K562 (cell line): ENCODE measurements around the gene GJD2. TPM values are rescaled to one million over a fixed set of nuclear protein-coding genes. Genes with fewer than 3 reads are reported as not detected.

ENCODE experiments used
- ATAC-seq: fragments of 200-7000 bp; cut with Tn5 transposase; 3 replicates; pipeline ENCODE4 v1.9.1; 2020; ENCODE audit warnings: moderate library complexity
- Bru-seq: library from RNA; stranded (reverse); fragments of 400-500 nt; gene quantifications from one replicate; lab custom pipeline; 2021; lab: Mats Ljungman, UMichigan
- BruChase-seq, 2 experiments: library from RNA; stranded (reverse); fragments of 400-500 nt; gene quantifications; one replicate each; lab custom pipeline; 2021; lab: Mats Ljungman, UMichigan
- BruUV-seq: library from RNA; stranded (reverse); fragments of 400-500 nt; replicated peaks from 2 replicates; lab custom pipeline; 2021; lab: Mats Ljungman, UMichigan
- CTCF ChIA-PET: fragments of 300-600 bp; formaldehyde crosslinking; extraction: SDS; loops from one replicate; lab custom pipeline; 2021; ENCODE audit warnings: low intra/inter-chr PET ratio; lab: Yijun Ruan, JAX
- POLR2A ChIA-PET: fragments of 300-600, 350-650 bp; sonication (Branson Sonifier 250); formaldehyde crosslinking; extraction: SDS; loops from one replicate; lab custom pipeline; 2021; ENCODE audit warnings: antibody characterized with exemption, inconsistent platforms; lab: Yijun Ruan, JAX
- DNase-seq, 4 experiments: peaks; one replicate each; pipeline versions ENCODE4 v3.0.0 to v3.0.0-alpha.2; 2011 to 2018; ENCODE audit warnings: low spot score in 3 of 4, mixed read lengths in 3 of 4; ENCODE audit errors: extremely low read depth in 1 of 4
- FAIRE-seq: peaks from 2 replicates; lab custom pipeline; 2011; peaks lifted over from hg19 to GRCh38; lab: Jason Lieb, UNC
- H2AFZ ChIP-seq: 2 replicates; pipeline ENCODE4 v1.6.0; 2011; ENCODE audit warnings: low read depth, low read length, control low read depth, inconsistent platforms
- H3K27ac ChIP-seq: fragments of 200-600 bp; 3 replicates; pipeline ENCODE4 v1.8.0; 2011; ENCODE audit warnings: low read depth, mild to moderate bottlenecking, control low read depth, inconsistent platforms, low read length, moderate library complexity, mixed read lengths; ENCODE audit errors: extremely low read depth
- H3K27me3 ChIP-seq, 2 experiments: fragments of 300-600 bp in 1 of 2; 2 replicates in 1 of 2; 3 replicates in 1 of 2; pipeline versions ENCODE4 v1.6.0 to v1.8.0; 2011; ENCODE audit warnings: inconsistent platforms in 2 of 2, low read length in 2 of 2, mild to moderate bottlenecking in 1 of 2, mixed read lengths in 1 of 2, moderate library complexity in 1 of 2; ENCODE audit not compliant: control insufficient read depth in 2 of 2, insufficient read depth in 2 of 2
- H3K36me3 ChIP-seq: fragments of 300-600 bp; 3 replicates; pipeline ENCODE4 v1.8.0; 2011; ENCODE audit warnings: mild to moderate bottlenecking, low read length, inconsistent platforms; ENCODE audit not compliant: control insufficient read depth, insufficient read depth
- H3K4me1 ChIP-seq, 2 experiments: fragments of 200-600 bp in 1 of 2; replicated peaks in 1 of 2; 2 replicates in 1 of 2; 3 replicates in 1 of 2; pipeline versions ENCODE4 v1.5.1 to v1.8.0; 2011; ENCODE audit warnings: inconsistent platforms in 2 of 2, low read length in 2 of 2, mild to moderate bottlenecking in 1 of 2, mixed read lengths in 1 of 2, moderate library complexity in 1 of 2; ENCODE audit not compliant: control insufficient read depth in 2 of 2, insufficient read depth in 2 of 2
- H3K4me2 ChIP-seq: 2 replicates; pipeline ENCODE4 v1.6.1; 2011; ENCODE audit warnings: low read length, control low read depth, inconsistent platforms, mixed read lengths; ENCODE audit not compliant: insufficient read depth
- H3K4me3 ChIP-seq: fragments of 200-600 bp; sonication (generic), shearing (Covaris generic); 2 replicates; pipeline ENCODE4 v1.5.1; 2016; ENCODE audit warnings: control low read depth, inconsistent platforms
- H3K79me2 ChIP-seq: fragments of 200-600 bp; 3 replicates; pipeline ENCODE4 v1.8.0; 2011; ENCODE audit warnings: low read length, inconsistent platforms; ENCODE audit not compliant: control insufficient read depth, insufficient read depth
- H3K9ac ChIP-seq, 2 experiments: 2 replicates each; pipeline versions ENCODE4 v1.6.0 to v1.6.1; 2011; ENCODE audit warnings: low read depth in 2 of 2, low read length in 2 of 2, control low read depth in 1 of 2, inconsistent platforms in 1 of 2, mild to moderate bottlenecking in 1 of 2, mixed read lengths in 1 of 2; ENCODE audit not compliant: insufficient read depth in 1 of 2
- H3K9me1 ChIP-seq: one replicate; pipeline ENCODE4 v1.6.0; 2011; ENCODE audit warnings: inconsistent platforms, mild to moderate bottlenecking, low read length, moderate library complexity; ENCODE audit not compliant: control insufficient read depth, insufficient read depth
- H3K9me3 ChIP-seq: replicated peaks from 2 replicates; pipeline ENCODE4 v1.5.1; 2011; ENCODE audit warnings: low read depth, low read length, inconsistent platforms; ENCODE audit not compliant: control insufficient read depth, insufficient read depth
- H4K20me1 ChIP-seq: replicated peaks from 2 replicates; pipeline ENCODE4 v1.6.1; 2011; ENCODE audit warnings: low read length, inconsistent platforms, mixed read lengths; ENCODE audit not compliant: control insufficient read depth, insufficient read depth
- CREB3L1 ChIP-seq: fragments of 450-650 bp; IDR thresholded peaks from 2 replicates; pipeline ENCODE4 v1.6.1; 2014; ENCODE audit warnings: low read depth, mild to moderate bottlenecking, moderate library complexity, borderline replicate concordance
- KLF1 ChIP-seq: fragments of 450-650 bp; IDR thresholded peaks from 2 replicates; pipeline ENCODE4 v1.6.1; 2016; ENCODE audit warnings: missing genetic modification characterization, missing compliant biosample characterization
- MYBL2 ChIP-seq, 2 experiments: fragments of 450-650 bp in 1 of 2; sonication (generic) in 1 of 2; formaldehyde crosslinking in 1 of 2; IDR thresholded peaks; 2 replicates each; pipeline versions ENCODE4 v1.6.1 to v1.8.1; 2017 to 2022; ENCODE audit warnings: borderline replicate concordance in 1 of 2, inconsistent platforms in 1 of 2, low read depth in 1 of 2, mild to moderate bottlenecking in 1 of 2, missing genetic modification reagents in 1 of 2, moderate library complexity in 1 of 2
- MYNN ChIP-seq, 2 experiments: sonication (generic); formaldehyde crosslinking in 1 of 2; IDR thresholded peaks; 2 replicates each; pipeline versions ENCODE4 v1.5.0 to v1.6.1; 2016 to 2020; ENCODE audit warnings: antibody characterized with exemption in 1 of 2, missing genetic modification reagents in 1 of 2
- TSHZ1 ChIP-seq: fragments of 250-450 bp; sonication (Bioruptor Pico); IDR thresholded peaks from 2 replicates; pipeline ENCODE4 v1.4.0; 2020; ENCODE audit warnings: mild to moderate bottlenecking, moderate library complexity
- ZFP91 ChIP-seq: sonication (generic); formaldehyde crosslinking; IDR thresholded peaks from 2 replicates; pipeline ENCODE4 v1.8.0; 2022; ENCODE audit warnings: mild to moderate bottlenecking, missing genetic modification reagents
- ZNF12 ChIP-seq: sonication (generic); formaldehyde crosslinking; IDR thresholded peaks from 2 replicates; pipeline ENCODE4 v1.4.0; 2020; ENCODE audit warnings: mild to moderate bottlenecking, missing genetic modification reagents
- ZNF41 ChIP-seq: fragments of 250-450 bp; sonication (Bioruptor Pico); conservative IDR thresholded peaks from 2 replicates; pipeline ENCODE4 v1.4.0; 2020; ENCODE audit warnings: mild to moderate bottlenecking
- whole genome bisulfite sequencing: fragments of 100-300 bp; shearing (Covaris generic); methylation state at CpG from one replicate; pipeline ENCODE4 v1.1.6; 2016; ENCODE audit warnings: low coverage, mixed read lengths; ENCODE audit not compliant: insufficient coverage; ENCODE audit errors: missing lambda C conversion rate; 5-methylcytosine and 5-hydroxymethylcytosine counted together
- in situ Hi-C: fragments of 300-500 bp; cut with MboI; formaldehyde crosslinking; loops from 4 replicates; pipeline ENCODE4 v1.15.0; 2018; ENCODE audit warnings: inconsistent platforms, mixed read lengths
- intact Hi-C: fragments of 100-400 bp; cut with micrococcal nuclease; formaldehyde crosslinking; loops from 2 replicates; pipeline ENCODE4 v1.14.2; 2022
- long read RNA-seq, 3 experiments: library from polyadenylated mRNA in 2 of 3; library from RNA in 1 of 3; unstranded in 2 of 3; stranded (forward) in 1 of 3; transcript quantifications; one replicate each; pipeline ENCODE4 v2.0.0, GENCODE V29; 2019 to 2022
- polyA minus RNA-seq, 3 experiments: library from RNA; depleted of rRNA, polyadenylated mRNA; stranded (reverse); fragments of >200 nt; gene quantifications; 2 replicates each; pipeline ENCODE4 v1.2.3, GENCODE V29; 2011
- polyA plus RNA-seq, 8 experiments: library from polyadenylated mRNA; depleted of rRNA in 4 of 8; stranded (reverse) in 5 of 8; unstranded in 3 of 8; fragments of >200 nt; fragmentation: Nextera tagmentation in 2 of 8; fragmentation: Illumina TruSeq in 1 of 8; extraction: Ambion mirVana in 2 of 8; extraction: Trizol in 1 of 8; gene quantifications; 2 replicates each; pipeline versions ENCODE4 v1.2.1 to v1.2.3, GENCODE V29; 2011 to 2014; ENCODE audit warnings: inconsistent platforms in 1 of 8, missing spikeins in 1 of 8
- total RNA-seq, 7 experiments: library from RNA; depleted of rRNA in 6 of 7; stranded (reverse); fragments of >200 nt in 6 of 7; fragmentation: Illumina TruSeq in 2 of 7; extraction: Trizol in 2 of 7; gene quantifications; 2 replicates each; pipeline versions ENCODE4 v1.2.1 to v1.2.3, GENCODE V29; 2011 to 2021; ENCODE audit warnings: low replicate concordance in 1 of 7

Gene GJD2
- total RNA-seq (2011; cell fraction: chromatin; rRNA removed; ENCODE audit: low replicate concordance): not detected in 2 replicates
- total RNA-seq (2011; cell fraction: nucleolus; rRNA removed): not detected in 2 replicates
- total RNA-seq (2011; cell fraction: nucleoplasm; rRNA removed): not detected in 2 replicates
- not detected in 2 replicates for total RNA-seq (2014; rRNA removed)
- not detected in 2 replicates for total RNA-seq (2014; rRNA removed; fragmentation: Illumina TruSeq; extraction: Trizol)
- total RNA-seq (2015; rRNA removed; fragmentation: Illumina TruSeq; extraction: Trizol): not detected in 2 replicates
- total RNA-seq (2021): not detected in 2 replicates
- polyA plus RNA-seq (2011; rRNA removed): not detected in 2 replicates
- polyA plus RNA-seq (2011; cell fraction: cytosol; rRNA removed): 0.06 TPM in 1 of 2 replicates, not detected in the other
- 0.04 TPM in 1 of 2 replicates, not detected in the other for polyA plus RNA-seq (2011; cell fraction: nucleus; rRNA removed)
- polyA plus RNA-seq (2012): 0.04 TPM in 1 of 2 replicates, not detected in the other
- not detected in 2 replicates for polyA plus RNA-seq (2014; fragmentation: Illumina TruSeq; extraction: Trizol)
- not detected for polyA plus RNA-seq (2014; fragmentation: Nextera tagmentation; extraction: Ambion mirVana)
- not detected in 2 replicates for polyA plus RNA-seq (2014; rRNA removed)
- 0.11 TPM in 1 of 2 replicates, not detected in the other for polyA minus RNA-seq (2011; rRNA and poly(A)+ RNA removed)
- not detected in 2 replicates for polyA minus RNA-seq (2011; cell fraction: cytosol; rRNA and poly(A)+ RNA removed)
- polyA minus RNA-seq (2011; cell fraction: nucleus; rRNA and poly(A)+ RNA removed): 0.13 TPM in 1 of 2 replicates, not detected in the other
- not detected for Bru-seq, nascent RNA
- not detected for BruChase-seq, experiment 1, labeled RNA remaining after a 2-hour chase
- BruChase-seq, experiment 2, labeled RNA remaining after a 6-hour chase: not detected
- long read RNA-seq, experiment 1: 0 reads
- long read RNA-seq, experiment 2: 0 reads
- long read RNA-seq, experiment 3: 0 reads

DNA sequence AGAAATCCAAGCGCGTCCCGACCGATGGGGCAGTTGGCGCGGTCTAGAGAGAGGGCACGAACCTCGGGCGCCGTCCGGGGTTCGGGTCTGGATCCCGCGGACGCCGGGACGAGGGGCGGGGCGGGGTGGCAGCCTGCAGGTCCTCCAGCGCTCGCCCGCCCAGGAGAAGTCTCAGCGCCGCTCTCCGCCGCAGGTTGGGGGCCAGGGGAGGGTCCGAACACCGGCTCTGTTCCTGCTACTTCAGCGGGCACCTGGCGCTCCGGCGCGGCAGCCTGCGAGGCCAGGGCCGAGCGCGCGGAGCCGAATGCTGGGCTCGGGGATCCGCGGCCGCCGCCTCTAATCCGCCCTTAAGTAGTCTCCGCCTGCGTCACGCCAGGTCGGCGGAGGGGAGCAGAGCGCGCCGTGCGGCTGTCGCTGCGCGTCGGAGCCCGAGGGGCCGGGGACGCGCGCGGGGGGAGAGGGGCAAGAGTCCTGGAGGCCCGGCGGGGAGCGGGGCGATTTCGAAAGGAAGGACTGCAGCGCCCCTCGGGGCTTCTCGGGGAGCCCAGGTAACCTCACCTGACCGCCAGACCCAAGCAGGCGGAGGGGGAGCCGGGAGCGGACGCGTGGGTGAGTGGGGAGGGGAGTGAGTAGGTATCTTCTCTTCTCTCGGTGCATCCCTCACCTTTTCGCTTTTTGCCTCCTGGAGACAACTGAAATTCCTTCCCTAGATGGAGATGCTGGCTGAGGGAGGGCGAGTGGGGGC, at the start of gene GJD2:
GJD2 (minus strand) TSS at position 325 of the 745 bp plus-strand sequence. CDS start 510 bp downstream, outside the sequence.
- H3K9me1 ChIP-seq: no peaks in the 10 kb centered on the region
- H3K9me3 ChIP-seq: no peaks in the 10 kb centered on the region
- no peak within 1 kb of the TSS for H3K9ac ChIP-seq
- no peak within 1 kb of the TSS for H3K4me2 ChIP-seq
- BruUV-seq: no TSS peak
- H4K20me1 ChIP-seq: no peaks in the 10 kb centered on the region
- peak within 1 kb of the TSS; percentile 25; the same call in 1 of the 2 replicates for H3K4me3 ChIP-seq
- FAIRE-seq (no peak), ATAC-seq (peak; percentile 68), DNase-seq (peak in 2 of 4 experiments; percentile 6 to 14)
- no peak within 1 kb of the TSS for H3K27ac ChIP-seq
- in situ Hi-C loops (no loop called here), intact Hi-C loops (no loop called here)
- H3K27me3 ChIP-seq: peaks cover 26 to 43% of the 10 kb centered on the region in 2 experiments
- POLR2A ChIA-PET: no interaction called here
- H3K79me2 ChIP-seq: no peaks in the 10 kb centered on the region
- peaks cover 0 to 12% of the 10 kb centered on the region in 2 experiments; a peak in 2 of 5 replicates for H3K4me1 ChIP-seq
- 3% methylated on average over 43 of the region's 81 CpGs for WGBS
- no peak within 1 kb of the TSS for H2AFZ ChIP-seq
- no peaks in the 10 kb centered on the region for H3K36me3 ChIP-seq
- CTCF ChIA-PET: no interaction called here
- TF ChIP-seq ZNF12: no peak
- TF ChIP-seq TSHZ1: no peak
- no peak for TF ChIP-seq ZFP91 (CRISPR knock-in tag)
- no peak for TF ChIP-seq MYNN (IDR thresholded peaks at IDR 0.05)
- TF ChIP-seq MYNN (CRISPR knock-in tag; IDR thresholded peaks at IDR 0.05): no peak
- TF ChIP-seq KLF1 (tag): no peak
- no peak for TF ChIP-seq ZNF41
- no peak for TF ChIP-seq CREB3L1
- TF ChIP-seq MYBL2 (IDR thresholded peaks at IDR 0.05; ENCODE audit: low read depth): no peak
- TF ChIP-seq MYBL2 (CRISPR knock-in tag; IDR thresholded peaks at IDR 0.05; ENCODE audit: borderline replicate concordance): no peak
